Rectal smooth muscle tissue (tissue), 1 donor: ENCODE data around the gene RUNX2.

Experiments used
- H3K27ac ChIP-seq: one replicate; pipeline ENCODE4 v1.7.0; 2013; ENCODE audit warnings: low read depth, low read length, inconsistent platforms
- H3K27me3 ChIP-seq: one replicate; pipeline ENCODE4 v1.7.0; 2013; ENCODE audit warnings: low read length; ENCODE audit not compliant: control insufficient read depth, insufficient read depth
- H3K36me3 ChIP-seq: one replicate; pipeline ENCODE4 v1.7.0; 2013; ENCODE audit warnings: low read length; ENCODE audit not compliant: control insufficient read depth, insufficient read depth
- H3K4me1 ChIP-seq: one replicate; pipeline ENCODE4 v1.7.0; 2013; ENCODE audit warnings: low read length; ENCODE audit not compliant: control insufficient read depth, insufficient read depth
- H3K4me3 ChIP-seq: one replicate; pipeline ENCODE4 v1.7.0; 2013; ENCODE audit warnings: low read length
- H3K9ac ChIP-seq: one replicate; pipeline ENCODE4 v1.7.0; 2013; ENCODE audit warnings: low read length

RUNX2 gene

GRCh38 chr6:45696738-45697137, 368.6 kb downstream of the RUNX2 start:
- no peak overlapping the region for H3K27ac ChIP-seq
- no peaks in the 10 kb centered on the region for H3K4me1 ChIP-seq
- H3K27me3 ChIP-seq = no peaks in the 10 kb centered on the region
- no peak overlapping the region for H3K9ac ChIP-seq
- H3K36me3 ChIP-seq = no peaks in the 10 kb centered on the region
- no peak overlapping the region for H3K4me3 ChIP-seq

GRCh38 chr6:45697605-45698004, 369.5 kb downstream of the RUNX2 start:
- Histone ChIP-seq H3K9ac (no peak overlapping the region), H3K27ac (no peak overlapping the region), H3K4me1 (no peaks in the 10 kb centered on the region), H3K27me3 (no peaks in the 10 kb centered on the region), H3K36me3 (no peaks in the 10 kb centered on the region), H3K4me3 (no peak overlapping the region)

GRCh38 chr6:45698046-45698445, 369.9 kb downstream of the RUNX2 start:
- Histone ChIP-seq H3K27me3 (no peaks in the 10 kb centered on the region), H3K36me3 (no peaks in the 10 kb centered on the region), H3K4me1 (no peaks in the 10 kb centered on the region), H3K27ac (no peak overlapping the region), H3K4me3 (no peak overlapping the region), H3K9ac (no peak overlapping the region)

- Histone ChIP-seq H3K27ac (no peak overlapping the region), H3K27me3 (no peaks in the 10 kb centered on the region), H3K4me1 (no peaks in the 10 kb centered on the region), H3K4me3 (no peak overlapping the region), H3K9ac (no peak overlapping the region), H3K36me3 (no peaks in the 10 kb centered on the region)
Observed at GRCh38 chr6:45699663-45700062, 371.5 kb downstream of the RUNX2 start.

GRCh38 chr6:45702849-45703739, 375.0 kb downstream of the RUNX2 start:
- no peaks in the 10 kb centered on the region for H3K27me3 ChIP-seq
- no peak overlapping the region for H3K9ac ChIP-seq

GRCh38 chr6:45704056-45704800, 376.1 kb downstream of the RUNX2 start:
- H3K27me3 ChIP-seq = no peaks in the 10 kb centered on the region
- no peaks in the 10 kb centered on the region for H3K36me3 ChIP-seq
- H3K4me1 ChIP-seq = no peaks in the 10 kb centered on the region
- H3K4me3 ChIP-seq = no peak overlapping the region
- H3K27ac ChIP-seq = no peak overlapping the region
- H3K9ac ChIP-seq = no peak overlapping the region

More at GRCh38 chr6:45702849-45703739, 375.0 kb downstream of the RUNX2 start:
- Histone ChIP-seq H3K4me1 (no peaks in the 10 kb centered on the region), H3K27ac (no peak overlapping the region), H3K36me3 (no peaks in the 10 kb centered on the region), H3K4me3 (no peak overlapping the region)

- Histone ChIP-seq H3K4me1 (no peaks in the 10 kb centered on the region), H3K27me3 (no peaks in the 10 kb centered on the region), H3K36me3 (no peaks in the 10 kb centered on the region), H3K9ac (no peak overlapping the region), H3K27ac (no peak overlapping the region), H3K4me3 (no peak overlapping the region)
Observed at GRCh38 chr6:45705137-45705855, 377.2 kb downstream of the RUNX2 start.

GRCh38 chr6:45706319-45706718, 378.2 kb downstream of the RUNX2 start:
- Histone ChIP-seq H3K4me3 (no peak overlapping the region), H3K27me3 (no peaks in the 10 kb centered on the region), H3K9ac (no peak overlapping the region), H3K4me1 (no peaks in the 10 kb centered on the region), H3K36me3 (no peaks in the 10 kb centered on the region), H3K27ac (no peak overlapping the region)

- H3K36me3 ChIP-seq = no peaks in the 10 kb centered on the region
- no peaks in the 10 kb centered on the region for H3K4me1 ChIP-seq
Observed at GRCh38 chr6:45707176-45707575, 379.0 kb downstream of the RUNX2 start.

GRCh38 chr6:45709781-45710220, 381.7 kb downstream of the RUNX2 start:
- Histone ChIP-seq H3K27me3 (no peaks in the 10 kb centered on the region), H3K4me3 (no peak overlapping the region), H3K36me3 (no peaks in the 10 kb centered on the region), H3K9ac (no peak overlapping the region), H3K27ac (no peak overlapping the region), H3K4me1 (peaks cover 3% of the 10 kb centered on the region)

More at GRCh38 chr6:45707176-45707575, 379.0 kb downstream of the RUNX2 start:
- Histone ChIP-seq H3K27me3 (no peaks in the 10 kb centered on the region), H3K9ac (no peak overlapping the region), H3K4me3 (no peak overlapping the region), H3K27ac (no peak overlapping the region)

GRCh38 chr6:45710304-45710821, 382.2 kb downstream of the RUNX2 start:
- Histone ChIP-seq H3K9ac (no peak overlapping the region), H3K27ac (no peak overlapping the region), H3K4me3 (no peak overlapping the region), H3K36me3 (no peaks in the 10 kb centered on the region), H3K4me1 (peaks cover 3% of the 10 kb centered on the region), H3K27me3 (no peaks in the 10 kb centered on the region)

- no peaks in the 10 kb centered on the region for H3K36me3 ChIP-seq
- peaks cover 3% of the 10 kb centered on the region for H3K4me1 ChIP-seq
- no peak overlapping the region for H3K4me3 ChIP-seq
- H3K9ac ChIP-seq = no peak overlapping the region
- H3K27me3 ChIP-seq = no peaks in the 10 kb centered on the region
- H3K27ac ChIP-seq = no peak overlapping the region
Observed at GRCh38 chr6:45712076-45712475, 383.9 kb downstream of the RUNX2 start.
